HG03097 (cell line): ENCODE measurements around the gene ZNF516.

ENCODE experiments used
- ATAC-seq: cut with Tn5 transposase; IDR thresholded peaks from one replicate; pipeline ENCODE4 v1.9.1; 2021; ENCODE audit not compliant: unreplicated experiment, low FRiP score

The ZNF516 gene

GRCh38 chr18:76471593-76471992, 23.4 kb downstream of the ZNF516 start:
- no peak for ATAC-seq

GRCh38 chr18:76468345-76469304, 26.4 kb downstream of the ZNF516 start:
- ATAC-seq: no peak

GRCh38 chr18:76467371-76468190, 27.5 kb downstream of the ZNF516 start:
- no peak for ATAC-seq

DNA sequence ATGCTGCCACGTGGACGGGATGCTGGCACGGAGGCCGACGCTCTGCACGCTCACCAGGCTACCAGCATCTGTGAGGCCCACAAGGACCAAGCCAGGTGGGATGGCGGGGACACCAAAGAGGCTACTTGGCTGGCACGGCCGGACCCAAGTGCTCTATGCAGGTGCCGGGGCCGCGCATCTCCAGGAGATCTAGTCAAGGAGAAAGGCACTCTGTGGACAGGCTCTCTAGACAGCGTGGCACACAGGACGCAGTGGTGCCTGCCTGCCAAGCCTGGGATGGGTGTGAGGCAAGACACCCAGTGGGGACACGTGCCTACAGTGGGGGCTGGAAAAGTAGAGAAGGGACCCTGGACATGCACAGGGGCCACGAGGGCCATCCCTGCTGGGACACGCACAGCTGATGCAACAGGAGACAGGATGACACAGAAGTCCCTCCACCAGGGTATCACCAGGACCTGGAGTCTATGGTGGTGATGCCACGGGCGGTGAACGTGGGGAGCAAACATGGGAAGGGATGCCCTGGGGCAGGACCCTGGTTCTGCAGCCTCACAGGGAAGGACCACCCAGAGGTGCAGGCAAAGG, 28.5 kb downstream of the ZNF516 start:
- no peak for ATAC-seq

- ATAC-seq: no peak
Measured at GRCh38 chr18:76465630-76466409, 29.2 kb downstream of the ZNF516 start.

- ATAC-seq: no peak
Measured at GRCh38 chr18:76464281-76465259, 30.5 kb downstream of the ZNF516 start.

- no peak for ATAC-seq
Measured at GRCh38 chr18:76463872-76464271, 31.2 kb downstream of the ZNF516 start.

DNA sequence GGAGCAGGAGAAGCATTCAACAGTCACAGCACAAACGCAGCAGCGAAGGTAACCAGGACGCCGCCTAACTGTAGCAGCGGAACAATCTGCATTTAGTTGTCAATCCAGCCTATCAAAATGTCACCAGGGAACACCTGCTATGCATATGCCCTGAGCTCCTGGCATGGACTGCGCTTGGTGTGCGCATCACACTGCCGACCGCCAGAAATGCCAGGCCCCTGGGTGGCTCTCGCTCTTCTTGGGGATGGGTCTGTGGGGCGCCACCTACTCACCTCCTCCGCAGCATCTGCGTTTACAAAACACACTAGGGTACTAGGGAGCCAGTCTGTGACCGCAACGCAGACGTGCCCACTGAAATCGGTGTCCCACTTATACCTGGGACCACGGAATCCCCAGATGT, 31.7 kb downstream of the ZNF516 start:
- ATAC-seq: no peak

GRCh38 chr18:76462326-76462694, 32.7 kb downstream of the ZNF516 start:
- no peak for ATAC-seq

- ATAC-seq: no peak
Measured at GRCh38 chr18:76461692-76462325, 33.2 kb downstream of the ZNF516 start.

- ATAC-seq: no peak
Measured at GRCh38 chr18:76461148-76461547, 33.9 kb downstream of the ZNF516 start.

- ATAC-seq: no peak
Measured at GRCh38 chr18:76460482-76460881, 34.6 kb downstream of the ZNF516 start.

- no peak for ATAC-seq
Measured at GRCh38 chr18:76459687-76460350, 35.2 kb downstream of the ZNF516 start.

DNA sequence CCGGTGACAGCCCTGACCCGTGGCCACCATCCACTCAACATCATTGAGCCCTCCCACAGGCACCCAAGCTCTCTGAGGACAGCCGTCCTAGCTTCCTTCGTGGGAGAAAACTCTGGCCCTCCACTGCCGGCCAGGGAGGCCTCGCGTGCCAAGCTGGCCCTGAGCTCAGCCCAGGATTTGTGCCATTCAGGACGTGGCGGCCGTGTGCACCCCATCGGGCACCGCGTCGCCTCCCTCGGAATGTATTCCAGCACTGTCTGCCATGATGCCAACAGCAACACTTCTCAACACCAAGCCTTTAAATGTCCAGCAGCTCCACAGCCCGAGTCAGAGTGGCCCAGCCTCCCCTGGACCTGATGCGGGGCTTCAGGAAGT, 35.7 kb downstream of the ZNF516 start:
- ATAC-seq: no peak

- no peak for ATAC-seq
Measured at GRCh38 chr18:76458522-76459311, 36.3 kb downstream of the ZNF516 start.

- no peak for ATAC-seq
Measured at GRCh38 chr18:76457957-76458356, 37.1 kb downstream of the ZNF516 start.

DNA sequence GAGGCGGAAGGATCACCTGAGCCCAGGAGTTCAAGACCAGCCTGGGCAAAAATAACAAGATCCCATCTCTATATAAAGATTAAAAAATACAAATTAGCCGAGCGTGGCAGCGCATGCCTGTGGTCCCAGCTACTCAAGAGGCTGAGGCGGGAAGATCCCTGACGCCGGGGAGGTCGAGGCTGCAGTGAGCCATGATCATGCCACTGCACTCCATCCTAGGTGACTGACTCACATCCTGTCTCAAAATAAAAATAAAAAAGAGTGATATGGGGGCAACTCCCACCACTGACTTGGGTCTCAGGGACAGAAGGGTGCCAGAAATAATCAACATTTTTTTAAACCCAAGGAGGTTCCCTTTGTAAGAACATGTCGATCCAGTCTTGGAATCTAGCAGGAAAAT, 37.6 kb downstream of the ZNF516 start:
- no peak for ATAC-seq

DNA sequence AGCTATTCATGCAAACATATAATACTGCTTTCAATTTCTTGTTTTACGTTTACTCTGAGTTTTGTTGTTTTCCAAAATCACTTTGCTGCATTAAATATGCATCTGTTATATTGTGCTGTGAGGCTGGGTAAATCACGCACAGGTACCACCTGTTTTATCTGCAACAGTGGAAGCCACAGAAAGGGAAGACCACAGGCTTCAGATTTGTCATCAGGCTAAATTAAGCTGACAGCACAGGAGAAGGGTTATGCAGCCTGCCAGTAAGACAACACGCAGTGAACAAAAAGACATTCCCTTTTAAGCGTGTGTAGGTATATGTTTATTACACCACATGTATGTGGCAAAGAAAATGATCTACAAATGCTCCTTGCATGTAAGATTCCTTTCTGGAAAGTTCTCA, 38.2 kb downstream of the ZNF516 start:
- ATAC-seq: no peak
